GM15510 (cell line): ENCODE measurements around the gene SORL1.
A peak's percentile ranks its signal among the peaks of the same experiment; 100 is the strongest.

Source experiments
- POLR2A ChIP-seq: IDR thresholded peaks from 3 replicates; pipeline ENCODE4 v1.6.1; 2011; ENCODE audit warnings: borderline replicate concordance; ENCODE audit not compliant: insufficient read length; ENCODE audit errors: extremely low read depth

Gene SORL1

GRCh38 chr11:121422675-121423074 is 29.4 kb upstream of the SORL1 start:
- TF ChIP-seq POLR2A, result no peak

GRCh38 chr11:121425828-121426227 is 26.3 kb upstream of the SORL1 start:
- no peak for TF ChIP-seq POLR2A

GRCh38 chr11:121426476-121427399 is 25.4 kb upstream of the SORL1 start:
- peak; percentile 20 for TF ChIP-seq POLR2A

GRCh38 chr11:121427400-121427744 is 24.7 kb upstream of the SORL1 start:
- peak; percentile 3 for TF ChIP-seq POLR2A

GRCh38 chr11:121429556-121429955 is 22.6 kb upstream of the SORL1 start:
- TF ChIP-seq POLR2A, result no peak

GRCh38 chr11:121431820-121432526 is 20.1 kb upstream of the SORL1 start:
- no peak for TF ChIP-seq POLR2A

GRCh38 chr11:121435132-121435531 is 17.0 kb upstream of the SORL1 start:
- no peak for TF ChIP-seq POLR2A

GRCh38 chr11:121435551-121436511 is 16.3 kb upstream of the SORL1 start:
- no peak for TF ChIP-seq POLR2A

GRCh38 chr11:121437018-121437685 is 15.0 kb upstream of the SORL1 start:
- no peak for TF ChIP-seq POLR2A

- no peak for TF ChIP-seq POLR2A
These were observed 14.4 kb upstream of the SORL1 start for GRCh38 chr11:121437686-121438078.

GRCh38 chr11:121439337-121439736 is 12.8 kb upstream of the SORL1 start:
- no peak for TF ChIP-seq POLR2A

GRCh38 chr11:121439759-121440158 is 12.4 kb upstream of the SORL1 start:
- TF ChIP-seq POLR2A, result no peak

- no peak for TF ChIP-seq POLR2A
These were observed 10.6 kb upstream of the SORL1 start for GRCh38 chr11:121441521-121441920.

GRCh38 chr11:121443688-121444275 is 8.3 kb upstream of the SORL1 start:
- TF ChIP-seq POLR2A, result no peak
